Stimulated activated CD4-positive, alpha-beta T cell treated with anti-CD3 and anti-CD28 coated beads, Interleukin-1b, Interleukin-23, amount 100 ng/mL, for 24 hours (primary cell): ENCODE results near the gene CLOCK.

Source experiments
- DNase-seq, 4 experiments: peaks; one replicate each; pipeline ENCODE4 v3.0.0-alpha.2; 2020; ENCODE audit warnings: low read depth in 4 of 4, low spot score in 1 of 4

CLOCK gene

GRCh38 chr4:55540271-55540670 is 6.4 kb downstream of the CLOCK start:
- DNase-seq, result no peak

GRCh38 chr4:55539658-55540057 is 7.1 kb downstream of the CLOCK start:
- DNase-seq, result no peak

- no peak for DNase-seq
Measured at GRCh38 chr4:55538531-55538930, 8.2 kb downstream of the CLOCK start.

GRCh38 chr4:55534306-55534705 is 12.4 kb downstream of the CLOCK start:
- no peak for DNase-seq

- DNase-seq, result no peak
Measured at GRCh38 chr4:55530691-55531090, 16.0 kb downstream of the CLOCK start.

GRCh38 chr4:55530167-55530566 is 16.5 kb downstream of the CLOCK start:
- DNase-seq, result no peak

GRCh38 chr4:55528491-55528890 is 18.2 kb downstream of the CLOCK start:
- DNase-seq, result no peak

- DNase-seq, result no peak
Measured at GRCh38 chr4:55524844-55525571, 21.7 kb downstream of the CLOCK start.

GRCh38 chr4:55518442-55518841 is 28.3 kb downstream of the CLOCK start:
- no peak for DNase-seq

- DNase-seq, result no peak
Measured at GRCh38 chr4:55517526-55518229, 29.0 kb downstream of the CLOCK start.

GRCh38 chr4:55512922-55513571 is 33.7 kb downstream of the CLOCK start:
- no peak for DNase-seq

GRCh38 chr4:55512077-55512476 is 34.6 kb downstream of the CLOCK start:
- DNase-seq, result no peak

- DNase-seq, result no peak
Measured at GRCh38 chr4:55510685-55511084, 36.0 kb downstream of the CLOCK start.

- DNase-seq, result no peak
Measured at GRCh38 chr4:55509266-55509665, 37.4 kb downstream of the CLOCK start.

- no peak for DNase-seq
Measured at GRCh38 chr4:55507612-55508011, 39.1 kb downstream of the CLOCK start.

GRCh38 chr4:55503169-55503568 is 43.5 kb downstream of the CLOCK start:
- no peak for DNase-seq

- no peak for DNase-seq
Measured at GRCh38 chr4:55500072-55500471, 46.6 kb downstream of the CLOCK start.

- no peak for DNase-seq
Measured at GRCh38 chr4:55499495-55499894, 47.2 kb downstream of the CLOCK start.

GRCh38 chr4:55498051-55498450 is 48.7 kb downstream of the CLOCK start:
- DNase-seq, result no peak

- no peak for DNase-seq
Measured at GRCh38 chr4:55491486-55491885, 55.2 kb downstream of the CLOCK start.

GRCh38 chr4:55488716-55489115 is 58.0 kb downstream of the CLOCK start:
- no peak for DNase-seq

GRCh38 chr4:55485821-55486220 is 60.9 kb downstream of the CLOCK start:
- DNase-seq, result no peak
